ENCODE measurements around the gene PSORS1C1. TPM values are rescaled to one million over a fixed set of nuclear protein-coding genes. Genes with fewer than 3 reads are reported as not detected.
A peak's percentile ranks its signal among the peaks of the same experiment; 100 is the strongest.

Gene PSORS1C1
- total and polyA plus RNA-seq, 10 donors: 0.11 to 3.4 (median 0.76) TPM; not detected in 3

- intact Hi-C loops (cut with DNase I; ENCODE audit: low total_unique reads): no loop called here
- Histone ChIP-seq H3K36me3 (no peaks in the 10 kb centered on the region), H3K4me1 (peaks cover 0 to 9% (median 0%) of the 10 kb centered on the region in 6 donors)
Observed at GRCh38 chr6:31070711-31071197, 43.8 kb upstream of the PSORS1C1 start.

GRCh38 chr6:31074401-31074800, 40.2 kb upstream of the PSORS1C1 start:
- no peaks in the 10 kb centered on the region for H3K36me3 ChIP-seq
- H3K27ac ChIP-seq: no peak overlapping the region
- no peaks in the 10 kb centered on the region for H3K9me3 ChIP-seq
- intact Hi-C loops (cut with DNase I; ENCODE audit: low total_unique reads): no loop called here
- TF ChIP-seq POLR2A (IDR thresholded peaks at IDR 0.05): no peak
- no peak overlapping the region for H3K4me3 ChIP-seq
- peaks cover under 1 to 3% (median 1%) of the 10 kb centered on the region in 6 donors for H3K4me1 ChIP-seq
- 76 to 96% (median 86%) methylated on average over 4 of the region's 4 CpGs for WGBS, 5 donors
- no peaks in the 10 kb centered on the region for H3K27me3 ChIP-seq (replicated peaks in 1 of 7)
- DNase-seq: no peak

More at GRCh38 chr6:31070711-31071197, 43.8 kb upstream of the PSORS1C1 start:
- H3K4me3 ChIP-seq: no peak overlapping the region
- H3K9me3 ChIP-seq: no peaks in the 10 kb centered on the region
- H3K27me3 ChIP-seq (replicated peaks in 1 of 7): no peaks in the 10 kb centered on the region
- TF ChIP-seq CTCF (IDR thresholded peaks at IDR 0.05 in 8 of 11, conservative IDR thresholded peaks at IDR 0.05 in 3 of 11): peak in 3 of 11 experiments; percentile 5 to 16 (median 10)
- TF ChIP-seq POLR2AphosphoS5 (IDR thresholded peaks at IDR 0.05): no peak
- WGBS, 5 donors: 44 to 72% (median 52%) methylated on average over 6 of the region's 6 CpGs
- no peak for DNase-seq
- H3K27ac ChIP-seq: no peak overlapping the region

- Histone ChIP-seq H3K27me3 (replicated peaks in 1 of 7) (peaks cover 0 to 6% (median 0%) of the 10 kb centered on the region in 7 donors), H3K36me3 (no peaks in the 10 kb centered on the region)
Observed at GRCh38 chr6:31075528-31075927, 39.1 kb upstream of the PSORS1C1 start.

GRCh38 chr6:31076611-31077010, 38.0 kb upstream of the PSORS1C1 start:
- Histone ChIP-seq H3K9me3 (no peaks in the 10 kb centered on the region), H3K4me1 (peaks cover 6 to 9% (median 8%) of the 10 kb centered on the region in 6 donors), H3K27me3 (replicated peaks in 1 of 7) (peaks cover 0 to 9% (median 0%) of the 10 kb centered on the region in 7 donors), H3K36me3 (no peaks in the 10 kb centered on the region), H3K27ac (no peak overlapping the region), H3K4me3 (no peak overlapping the region)
- TF ChIP-seq POLR2A (IDR thresholded peaks at IDR 0.05) (no peak), CTCF (IDR thresholded peaks at IDR 0.05 in 8 of 11, conservative IDR thresholded peaks at IDR 0.05 in 3 of 11) (no peak), POLR2AphosphoS5 (IDR thresholded peaks at IDR 0.05) (no peak)
- intact Hi-C loops (cut with DNase I; ENCODE audit: low total_unique reads): no loop called here
- no peak for DNase-seq
- 86 to 97% (median 96%) methylated on average over 4 of the region's 4 CpGs for WGBS, 5 donors

More at GRCh38 chr6:31075528-31075927, 39.1 kb upstream of the PSORS1C1 start:
- WGBS, 5 donors: 88 to 100% (median 93%) methylated on average over 1 of the region's 1 CpG
- Histone ChIP-seq H3K4me1 (peaks cover 6 to 9% (median 8%) of the 10 kb centered on the region in 6 donors), H3K9me3 (no peaks in the 10 kb centered on the region), H3K4me3 (no peak overlapping the region), H3K27ac (no peak overlapping the region)
- TF ChIP-seq POLR2A (IDR thresholded peaks at IDR 0.05) (no peak), CTCF (IDR thresholded peaks at IDR 0.05 in 8 of 11, conservative IDR thresholded peaks at IDR 0.05 in 3 of 11) (no peak), POLR2AphosphoS5 (IDR thresholded peaks at IDR 0.05) (no peak)
- intact Hi-C loops (cut with DNase I; ENCODE audit: low total_unique reads): no loop called here
- no peak for DNase-seq

All from spleen (tissue), 11 donors.